Activated T-helper 1 cell treated with anti-CD3 and anti-CD28 coated beads, Interleukin-2, amount 50 U/mL, for 16 hours (primary cell): ENCODE results near the gene RHOF.

Experiments
- DNase-seq, 2 donors: peaks; one replicate each; pipeline ENCODE4 v3.0.0-alpha.2; 2020; ENCODE audit warnings: low read depth in 1 of 2, low spot score in 1 of 2

Gene RHOF

GRCh38 chr12:121819212-121819949 lies 25.9 kb upstream of the RHOF start:
- no peak for DNase-seq

- no peak for DNase-seq
These were observed 24.2 kb upstream of the RHOF start for GRCh38 chr12:121817648-121818043.

GRCh38 chr12:121816925-121817647 lies 23.6 kb upstream of the RHOF start:
- no peak for DNase-seq

- no peak for DNase-seq
These were observed 21.8 kb upstream of the RHOF start for GRCh38 chr12:121815263-121815662.

GRCh38 chr12:121814429-121815119 lies 21.1 kb upstream of the RHOF start:
- DNase-seq = no peak

GRCh38 chr12:121813951-121814350 lies 20.5 kb upstream of the RHOF start:
- no peak for DNase-seq

GRCh38 chr12:121812921-121813896 lies 19.7 kb upstream of the RHOF start:
- no peak for DNase-seq

GRCh38 chr12:121812320-121812871 lies 18.9 kb upstream of the RHOF start:
- no peak for DNase-seq

- peak in 1 of 2 donors; percentile 66 for DNase-seq
These were observed 18.2 kb upstream of the RHOF start for GRCh38 chr12:121811434-121812319.

GRCh38 chr12:121810833-121811433 lies 17.4 kb upstream of the RHOF start:
- DNase-seq = no peak

GRCh38 chr12:121810234-121810817 lies 16.8 kb upstream of the RHOF start:
- no peak for DNase-seq

GRCh38 chr12:121809712-121810116 lies 16.2 kb upstream of the RHOF start:
- no peak for DNase-seq

GRCh38 chr12:121808623-121809022 lies 15.1 kb upstream of the RHOF start:
- no peak for DNase-seq

GRCh38 chr12:121807642-121808347 lies 14.3 kb upstream of the RHOF start:
- no peak for DNase-seq

GRCh38 chr12:121806546-121807423 lies 13.3 kb upstream of the RHOF start:
- no peak for DNase-seq

- DNase-seq = no peak
These were observed 12.6 kb upstream of the RHOF start for GRCh38 chr12:121806009-121806545.
